SK-N-SH treated with all-trans-retinoic acid at 6 μM for 48 hours (cell line): ENCODE data around the gene TBXAS1.

Experiments
- ATAC-seq: fragments of 200-7000 bp; cut with Tn5 transposase; 3 replicates; pipeline ENCODE4 v1.9.1; 2020; ENCODE audit warnings: mild to moderate bottlenecking, moderate library complexity
- ARNTL ChIP-seq: fragments of 450-650 bp; formaldehyde crosslinking; IDR thresholded peaks from 2 replicates; pipeline ENCODE4 v1.5.0; 2020; ENCODE audit warnings: low read depth, mild to moderate bottlenecking, moderate library complexity, borderline replicate concordance
- BACH2 ChIP-seq: fragments of 250-450 bp; sonication (Bioruptor Pico); IDR thresholded peaks from 2 replicates; pipeline ENCODE4 v1.9.0; 2021; ENCODE audit warnings: mild to moderate bottlenecking, borderline replicate concordance
- CSDC2 ChIP-seq: fragments of 250-450 bp; sonication (Bioruptor Pico); IDR thresholded peaks from 2 replicates; pipeline ENCODE4 v1.5.0; 2020; ENCODE audit warnings: mild to moderate bottlenecking, moderate library complexity
- ESRRG ChIP-seq: fragments of 250-450 bp; sonication (Bioruptor Pico); IDR thresholded peaks from 2 replicates; pipeline ENCODE4 v1.6.1; 2021; ENCODE audit warnings: mild to moderate bottlenecking
- ISL1 ChIP-seq: fragments of 250-450 bp; sonication (Bioruptor Pico); IDR thresholded peaks from 2 replicates; pipeline ENCODE4 v2.1.2; 2022; ENCODE audit warnings: mild to moderate bottlenecking, moderate library complexity
- OSR1 ChIP-seq: fragments of 250-450 bp; sonication (Bioruptor Pico); IDR thresholded peaks from 2 replicates; pipeline ENCODE4 v1.8.0; 2022; ENCODE audit warnings: moderate library complexity, mild to moderate bottlenecking, inconsistent platforms
- PPARA ChIP-seq: fragments of 250-450 bp; sonication (Bioruptor Pico); IDR thresholded peaks from 2 replicates; pipeline ENCODE4 v1.5.0; 2020; ENCODE audit warnings: mild to moderate bottlenecking, borderline replicate concordance
- RARB ChIP-seq: fragments of 250-450 bp; sonication (Bioruptor Pico); IDR thresholded peaks from 2 replicates; pipeline ENCODE4 v1.8.0; 2021; ENCODE audit warnings: mild to moderate bottlenecking, moderate library complexity
- SNAI2 ChIP-seq: fragments of 250-450 bp; sonication (Bioruptor Pico); IDR thresholded peaks from 2 replicates; pipeline ENCODE4 v1.5.0; 2020; ENCODE audit warnings: mild to moderate bottlenecking, moderate library complexity
- TCF4 ChIP-seq: fragments of 250-450 bp; sonication (Bioruptor Pico); IDR thresholded peaks from 2 replicates; pipeline ENCODE4 v1.8.0; 2021; ENCODE audit warnings: mild to moderate bottlenecking, moderate library complexity, borderline replicate concordance
- TOX ChIP-seq: fragments of 250-450 bp; sonication (Bioruptor Pico); IDR thresholded peaks from 2 replicates; pipeline ENCODE4 v1.8.0; 2021; ENCODE audit warnings: mild to moderate bottlenecking, moderate library complexity, borderline replicate concordance
- ZC3H10 ChIP-seq: fragments of 250-450 bp; sonication (Bioruptor Pico); IDR thresholded peaks from 2 replicates; pipeline ENCODE4 v1.5.1; 2021; ENCODE audit warnings: mild to moderate bottlenecking, moderate library complexity
- ZNF565 ChIP-seq: fragments of 450-650 bp; formaldehyde crosslinking; conservative IDR thresholded peaks from 2 replicates; pipeline ENCODE4 v1.5.0; 2020; ENCODE audit warnings: low read depth, mild to moderate bottlenecking, moderate library complexity
- ZNF70 ChIP-seq: fragments of 450-650 bp; formaldehyde crosslinking; IDR thresholded peaks from 2 replicates; pipeline ENCODE4 v1.5.0; 2020; ENCODE audit warnings: mild to moderate bottlenecking, moderate library complexity
- ZNF8 ChIP-seq: fragments of 450-650 bp; formaldehyde crosslinking; IDR thresholded peaks from 2 replicates; pipeline ENCODE4 v1.5.0; 2020; ENCODE audit warnings: mild to moderate bottlenecking, moderate library complexity
- TF ChIP-seq, protein P1 (sequence below): fragments of 250-450 bp; sonication (Bioruptor Pico); IDR thresholded peaks from 2 replicates; pipeline ENCODE4 v1.8.0; 2020; ENCODE audit warnings: mild to moderate bottlenecking, moderate library complexity, borderline replicate concordance
- TF ChIP-seq, protein P2 (sequence below): fragments of 250-450 bp; sonication (Bioruptor Pico); IDR thresholded peaks from 2 replicates; pipeline ENCODE4 v1.5.0; 2020; ENCODE audit warnings: mild to moderate bottlenecking, moderate library complexity
- TF ChIP-seq, protein P3 (sequence below): fragments of 250-450 bp; sonication (Bioruptor Pico); IDR thresholded peaks from 2 replicates; pipeline ENCODE4 v1.5.1; 2021; ENCODE audit warnings: mild to moderate bottlenecking, moderate library complexity
- TF ChIP-seq, protein P4 (sequence below): fragments of 250-450 bp; sonication (Bioruptor Pico); IDR thresholded peaks from 2 replicates; pipeline ENCODE4 v1.8.0; 2021; ENCODE audit warnings: low read depth, mild to moderate bottlenecking, moderate library complexity, borderline replicate concordance

TBXAS1 gene

DNA sequence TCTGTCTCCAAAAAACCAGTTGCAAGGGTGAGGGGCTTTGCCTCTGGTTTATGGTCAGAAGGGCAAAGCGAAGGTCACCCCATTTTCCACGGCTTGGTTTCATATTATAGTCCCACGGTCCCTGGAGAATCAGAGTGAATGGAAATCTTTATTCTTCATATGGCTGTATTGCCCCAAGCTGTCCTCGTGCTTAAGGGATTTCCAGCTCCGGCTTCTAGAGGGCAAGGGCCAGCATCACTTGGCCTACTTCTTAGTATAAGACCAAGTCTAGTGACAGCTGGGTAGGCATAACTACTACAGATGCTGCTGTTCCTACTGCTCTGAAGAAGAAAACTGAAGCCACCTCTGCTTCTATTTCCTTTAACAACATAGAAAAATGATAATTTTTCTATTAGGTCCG is 170.5 kb downstream of the TBXAS1 start (continued):
- TF ChIP-seq, protein P1, sequence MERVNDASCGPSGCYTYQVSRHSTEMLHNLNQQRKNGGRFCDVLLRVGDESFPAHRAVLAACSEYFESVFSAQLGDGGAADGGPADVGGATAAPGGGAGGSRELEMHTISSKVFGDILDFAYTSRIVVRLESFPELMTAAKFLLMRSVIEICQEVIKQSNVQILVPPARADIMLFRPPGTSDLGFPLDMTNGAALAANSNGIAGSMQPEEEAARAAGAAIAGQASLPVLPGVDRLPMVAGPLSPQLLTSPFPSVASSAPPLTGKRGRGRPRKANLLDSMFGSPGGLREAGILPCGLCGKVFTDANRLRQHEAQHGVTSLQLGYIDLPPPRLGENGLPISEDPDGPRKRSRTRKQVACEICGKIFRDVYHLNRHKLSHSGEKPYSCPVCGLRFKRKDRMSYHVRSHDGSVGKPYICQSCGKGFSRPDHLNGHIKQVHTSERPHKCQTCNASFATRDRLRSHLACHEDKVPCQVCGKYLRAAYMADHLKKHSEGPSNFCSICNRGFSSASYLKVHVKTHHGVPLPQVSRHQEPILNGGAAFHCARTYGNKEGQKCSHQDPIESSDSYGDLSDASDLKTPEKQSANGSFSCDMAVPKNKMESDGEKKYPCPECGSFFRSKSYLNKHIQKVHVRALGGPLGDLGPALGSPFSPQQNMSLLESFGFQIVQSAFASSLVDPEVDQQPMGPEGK (CRISPR knock-in tag): no peak
- TF ChIP-seq ISL1 (CRISPR knock-in tag) (no peak), PPARA (CRISPR knock-in tag) (no peak)

DNA sequence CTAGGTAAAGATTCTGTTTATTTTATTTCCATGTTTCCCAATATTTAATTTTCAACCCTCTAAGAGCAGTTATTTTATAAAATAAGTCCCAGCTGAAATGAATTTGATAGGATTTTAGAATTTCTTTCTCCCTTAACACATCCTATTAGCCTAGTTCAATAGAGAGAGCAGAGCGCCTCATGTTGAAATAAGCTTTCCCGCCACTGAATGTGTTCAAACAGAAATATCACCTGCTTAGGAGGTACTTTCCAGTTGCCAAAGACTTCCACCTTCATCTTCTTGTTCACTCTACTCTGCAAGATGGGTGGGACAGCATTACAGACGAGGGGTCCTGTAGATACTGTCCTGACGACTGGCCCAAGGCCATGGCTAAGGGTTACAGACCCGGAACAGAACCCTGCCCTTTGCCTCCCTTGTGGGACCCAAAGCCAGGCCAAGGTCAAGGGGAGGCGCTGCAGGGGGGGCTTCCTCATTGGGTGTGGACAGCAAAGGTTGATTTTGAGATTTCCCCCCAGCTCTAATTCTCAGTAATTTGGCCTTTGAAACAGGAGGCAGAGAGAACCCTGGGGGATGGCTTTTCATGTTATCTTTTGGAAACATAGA is 171.7 kb downstream of the TBXAS1 start:
- ATAC-seq: no peak
- TF ChIP-seq TOX (CRISPR knock-in tag) (no peak), ZC3H10 (no peak), CSDC2 (CRISPR knock-in tag) (no peak), ZNF8 (CRISPR knock-in tag) (no peak), TCF4 (CRISPR knock-in tag) (no peak), SNAI2 (CRISPR knock-in tag) (no peak), ZNF70 (CRISPR knock-in tag) (no peak)
- TF ChIP-seq, protein P2, sequence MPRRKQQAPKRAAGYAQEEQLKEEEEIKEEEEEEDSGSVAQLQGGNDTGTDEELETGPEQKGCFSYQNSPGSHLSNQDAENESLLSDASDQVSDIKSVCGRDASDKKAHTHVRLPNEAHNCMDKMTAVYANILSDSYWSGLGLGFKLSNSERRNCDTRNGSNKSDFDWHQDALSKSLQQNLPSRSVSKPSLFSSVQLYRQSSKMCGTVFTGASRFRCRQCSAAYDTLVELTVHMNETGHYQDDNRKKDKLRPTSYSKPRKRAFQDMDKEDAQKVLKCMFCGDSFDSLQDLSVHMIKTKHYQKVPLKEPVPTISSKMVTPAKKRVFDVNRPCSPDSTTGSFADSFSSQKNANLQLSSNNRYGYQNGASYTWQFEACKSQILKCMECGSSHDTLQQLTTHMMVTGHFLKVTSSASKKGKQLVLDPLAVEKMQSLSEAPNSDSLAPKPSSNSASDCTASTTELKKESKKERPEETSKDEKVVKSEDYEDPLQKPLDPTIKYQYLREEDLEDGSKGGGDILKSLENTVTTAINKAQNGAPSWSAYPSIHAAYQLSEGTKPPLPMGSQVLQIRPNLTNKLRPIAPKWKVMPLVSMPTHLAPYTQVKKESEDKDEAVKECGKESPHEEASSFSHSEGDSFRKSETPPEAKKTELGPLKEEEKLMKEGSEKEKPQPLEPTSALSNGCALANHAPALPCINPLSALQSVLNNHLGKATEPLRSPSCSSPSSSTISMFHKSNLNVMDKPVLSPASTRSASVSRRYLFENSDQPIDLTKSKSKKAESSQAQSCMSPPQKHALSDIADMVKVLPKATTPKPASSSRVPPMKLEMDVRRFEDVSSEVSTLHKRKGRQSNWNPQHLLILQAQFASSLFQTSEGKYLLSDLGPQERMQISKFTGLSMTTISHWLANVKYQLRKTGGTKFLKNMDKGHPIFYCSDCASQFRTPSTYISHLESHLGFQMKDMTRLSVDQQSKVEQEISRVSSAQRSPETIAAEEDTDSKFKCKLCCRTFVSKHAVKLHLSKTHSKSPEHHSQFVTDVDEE (CRISPR knock-in tag): no peak
- TF ChIP-seq, protein P3, sequence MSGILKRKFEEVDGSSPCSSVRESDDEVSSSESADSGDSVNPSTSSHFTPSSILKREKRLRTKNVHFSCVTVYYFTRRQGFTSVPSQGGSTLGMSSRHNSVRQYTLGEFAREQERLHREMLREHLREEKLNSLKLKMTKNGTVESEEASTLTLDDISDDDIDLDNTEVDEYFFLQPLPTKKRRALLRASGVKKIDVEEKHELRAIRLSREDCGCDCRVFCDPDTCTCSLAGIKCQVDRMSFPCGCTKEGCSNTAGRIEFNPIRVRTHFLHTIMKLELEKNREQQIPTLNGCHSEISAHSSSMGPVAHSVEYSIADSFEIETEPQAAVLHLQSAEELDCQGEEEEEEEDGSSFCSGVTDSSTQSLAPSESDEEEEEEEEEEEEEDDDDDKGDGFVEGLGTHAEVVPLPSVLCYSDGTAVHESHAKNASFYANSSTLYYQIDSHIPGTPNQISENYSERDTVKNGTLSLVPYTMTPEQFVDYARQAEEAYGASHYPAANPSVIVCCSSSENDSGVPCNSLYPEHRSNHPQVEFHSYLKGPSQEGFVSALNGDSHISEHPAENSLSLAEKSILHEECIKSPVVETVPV (CRISPR knock-in tag): no peak

DNA sequence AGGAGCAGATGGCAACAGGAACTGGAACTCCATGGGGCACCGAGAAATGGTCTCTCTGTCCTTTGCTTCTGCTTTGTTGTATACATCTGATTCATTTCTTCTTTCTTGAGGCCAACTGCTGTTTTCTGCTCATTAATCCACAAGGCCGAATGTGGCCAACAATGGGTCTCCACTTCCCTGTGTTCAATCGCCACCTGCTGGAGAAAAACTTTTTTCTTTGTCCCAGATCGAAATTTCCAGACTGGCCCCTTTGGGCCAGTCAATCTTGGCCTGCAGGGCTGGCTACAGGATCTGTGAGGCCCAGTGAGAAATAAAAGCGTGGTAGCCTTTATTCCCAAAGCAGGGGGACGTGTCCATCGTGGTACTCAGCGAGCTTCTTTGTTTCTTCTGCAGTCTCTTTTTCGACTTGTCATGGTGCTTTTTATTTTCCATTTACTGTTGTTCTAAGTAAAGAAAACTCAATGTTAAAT is 174.9 kb downstream of the TBXAS1 start:
- ATAC-seq: peak; percentile 67

DNA sequence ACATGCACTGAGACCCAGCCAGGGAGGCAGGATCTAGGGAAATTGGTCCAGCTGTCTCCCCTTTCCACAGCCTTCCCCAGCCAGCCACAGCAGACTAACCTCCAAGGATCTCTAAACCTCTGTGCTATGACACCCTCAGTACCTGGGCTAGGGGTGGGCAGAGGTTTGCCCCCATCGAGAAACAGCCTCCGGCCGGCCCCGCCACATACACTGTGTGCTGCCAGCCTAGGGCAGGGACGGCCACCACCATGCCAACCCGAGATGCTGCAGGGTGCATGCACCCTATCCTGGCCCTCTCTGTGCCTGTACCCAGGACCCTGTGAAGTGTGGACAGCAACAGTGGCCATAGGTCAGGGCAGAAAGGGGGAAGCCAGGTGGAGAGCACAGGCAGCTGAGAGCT is 175.6 kb downstream of the TBXAS1 start:
- ATAC-seq: no peak
- TF ChIP-seq, protein P3 (CRISPR knock-in tag): no peak
- TF ChIP-seq, protein P1 (CRISPR knock-in tag): no peak
- TF ChIP-seq SNAI2 (CRISPR knock-in tag) (no peak), TCF4 (CRISPR knock-in tag) (no peak), ZNF565 (CRISPR knock-in tag) (no peak), TOX (CRISPR knock-in tag) (no peak), ZC3H10 (no peak)
- TF ChIP-seq, protein P4, sequence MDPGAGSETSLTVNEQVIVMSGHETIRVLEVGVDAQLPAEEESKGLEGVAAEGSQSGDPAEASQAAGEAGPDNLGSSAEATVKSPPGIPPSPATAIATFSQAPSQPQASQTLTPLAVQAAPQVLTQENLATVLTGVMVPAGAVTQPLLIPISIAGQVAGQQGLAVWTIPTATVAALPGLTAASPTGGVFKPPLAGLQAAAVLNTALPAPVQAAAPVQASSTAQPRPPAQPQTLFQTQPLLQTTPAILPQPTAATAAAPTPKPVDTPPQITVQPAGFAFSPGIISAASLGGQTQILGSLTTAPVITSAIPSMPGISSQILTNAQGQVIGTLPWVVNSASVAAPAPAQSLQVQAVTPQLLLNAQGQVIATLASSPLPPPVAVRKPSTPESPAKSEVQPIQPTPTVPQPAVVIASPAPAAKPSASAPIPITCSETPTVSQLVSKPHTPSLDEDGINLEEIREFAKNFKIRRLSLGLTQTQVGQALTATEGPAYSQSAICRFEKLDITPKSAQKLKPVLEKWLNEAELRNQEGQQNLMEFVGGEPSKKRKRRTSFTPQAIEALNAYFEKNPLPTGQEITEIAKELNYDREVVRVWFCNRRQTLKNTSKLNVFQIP: no peak

More for the DNA sequence above, 174.9 kb downstream of the TBXAS1 start:
- TF ChIP-seq ARNTL (no peak), TCF4 (CRISPR knock-in tag) (no peak), ESRRG (CRISPR knock-in tag) (no peak), BACH2 (CRISPR knock-in tag) (no peak), RARB (no peak), OSR1 (CRISPR knock-in tag) (no peak), ZNF565 (CRISPR knock-in tag) (no peak)
- TF ChIP-seq, protein P4: no peak
